GM10248 (cell line): ENCODE measurements around the gene RASD2.

ENCODE experiments used
- CTCF ChIA-PET: fragments of 300-600 bp; sonication (Branson Sonifier 250); formaldehyde crosslinking; extraction: SDS; loops from one replicate; lab custom pipeline; 2021; ENCODE audit warnings: antibody characterized with exemption; lab: Yijun Ruan, JAX
- POLR2A ChIA-PET: fragments of 350-650 bp; sonication (Branson Sonifier 250); formaldehyde crosslinking; extraction: SDS; loops from one replicate; lab custom pipeline; 2020; ENCODE audit warnings: antibody characterized with exemption; lab: Yijun Ruan, JAX
- DNase-seq: peaks from one replicate; pipeline ENCODE4 v3.0.0; 2012; ENCODE audit errors: extremely low spot score
- TF ChIP-seq, protein P1 (sequence below): IDR thresholded peaks from 2 replicates; pipeline ENCODE4 v1.5.1; 2012; ENCODE audit warnings: mild to moderate bottlenecking, low read depth; ENCODE audit errors: extremely low read depth, missing control alignments, control extremely low read depth

The RASD2 gene

DNA sequence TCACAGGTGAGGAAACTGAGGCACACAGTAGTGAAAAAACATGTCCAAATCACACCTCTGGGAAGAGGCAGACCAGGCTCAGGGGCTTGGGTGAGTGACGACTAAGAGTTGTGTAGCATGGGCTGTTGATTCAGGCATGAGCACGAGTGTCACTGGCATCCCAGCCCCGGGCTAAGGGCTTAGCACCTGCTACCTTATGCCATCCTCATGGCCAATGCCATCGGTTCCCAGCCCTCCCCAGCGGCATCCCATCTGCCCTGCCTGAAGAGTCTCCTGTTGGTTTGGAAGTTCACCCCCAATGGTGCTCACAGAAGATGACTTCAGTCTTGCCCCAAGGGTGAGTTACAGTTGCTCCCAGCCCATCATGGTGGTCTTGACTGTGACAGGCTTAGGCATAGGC lies 54.1 kb downstream of the RASD2 start:
- POLR2A ChIA-PET = no interaction called here
- CTCF ChIA-PET = no interaction called here
- DNase-seq = no peak
- TF ChIP-seq, protein P1, sequence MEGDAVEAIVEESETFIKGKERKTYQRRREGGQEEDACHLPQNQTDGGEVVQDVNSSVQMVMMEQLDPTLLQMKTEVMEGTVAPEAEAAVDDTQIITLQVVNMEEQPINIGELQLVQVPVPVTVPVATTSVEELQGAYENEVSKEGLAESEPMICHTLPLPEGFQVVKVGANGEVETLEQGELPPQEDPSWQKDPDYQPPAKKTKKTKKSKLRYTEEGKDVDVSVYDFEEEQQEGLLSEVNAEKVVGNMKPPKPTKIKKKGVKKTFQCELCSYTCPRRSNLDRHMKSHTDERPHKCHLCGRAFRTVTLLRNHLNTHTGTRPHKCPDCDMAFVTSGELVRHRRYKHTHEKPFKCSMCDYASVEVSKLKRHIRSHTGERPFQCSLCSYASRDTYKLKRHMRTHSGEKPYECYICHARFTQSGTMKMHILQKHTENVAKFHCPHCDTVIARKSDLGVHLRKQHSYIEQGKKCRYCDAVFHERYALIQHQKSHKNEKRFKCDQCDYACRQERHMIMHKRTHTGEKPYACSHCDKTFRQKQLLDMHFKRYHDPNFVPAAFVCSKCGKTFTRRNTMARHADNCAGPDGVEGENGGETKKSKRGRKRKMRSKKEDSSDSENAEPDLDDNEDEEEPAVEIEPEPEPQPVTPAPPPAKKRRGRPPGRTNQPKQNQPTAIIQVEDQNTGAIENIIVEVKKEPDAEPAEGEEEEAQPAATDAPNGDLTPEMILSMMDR = no peak

DNA sequence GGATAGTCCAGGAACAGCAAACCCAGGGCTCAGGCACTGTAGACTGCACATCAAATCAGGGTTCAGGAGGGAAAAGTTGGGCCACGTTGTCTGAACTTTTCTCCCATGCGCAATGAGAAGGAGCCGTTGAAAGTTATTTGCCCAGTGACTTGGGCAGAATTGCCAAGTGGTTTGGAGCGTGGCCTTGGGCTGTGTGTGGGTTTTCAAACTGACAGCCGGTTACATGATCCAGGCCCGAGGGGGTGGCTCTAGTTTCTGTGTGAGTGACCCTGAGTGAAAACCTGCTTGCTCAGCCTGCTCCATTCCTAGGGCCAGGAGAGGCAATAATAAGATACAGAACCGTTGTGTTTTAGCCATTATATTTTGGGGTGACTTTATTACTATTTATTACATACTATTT lies 56.2 kb downstream of the RASD2 start:
- CTCF ChIA-PET = no interaction called here

DNA sequence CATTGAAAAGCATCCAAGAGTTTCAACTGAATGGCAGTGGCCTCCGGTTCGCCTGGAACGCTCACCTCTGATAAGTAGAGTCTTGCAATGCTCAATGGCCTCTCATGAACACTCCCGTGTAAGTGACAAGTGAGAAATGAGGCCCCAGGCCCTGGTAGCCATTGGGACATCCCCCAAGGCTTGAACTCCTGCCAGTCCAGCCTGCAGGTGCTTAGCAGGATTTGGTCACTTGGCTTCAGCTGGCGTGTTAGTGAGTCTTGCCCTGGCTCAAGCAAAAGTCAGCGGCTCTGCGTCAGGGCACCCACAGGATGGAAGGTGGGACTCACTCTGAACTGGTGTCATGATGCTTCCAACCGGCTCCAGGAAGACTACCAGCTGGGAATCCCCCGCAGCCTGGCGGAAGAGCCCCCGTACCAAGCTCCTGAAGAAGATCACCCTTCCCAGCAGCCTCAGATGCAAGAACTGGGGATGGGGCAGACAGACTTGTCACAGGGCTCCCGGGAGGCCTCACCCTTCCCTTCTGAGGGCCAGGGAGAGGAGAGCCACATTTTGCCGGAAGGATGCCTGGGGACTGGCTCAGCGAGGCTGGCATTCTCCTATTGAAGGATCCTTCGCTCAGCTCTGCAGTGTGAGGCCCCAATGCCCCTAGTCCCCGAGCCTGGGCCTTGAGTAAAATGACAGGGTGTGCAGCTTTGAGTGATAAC lies 57.2 kb downstream of the RASD2 start:
- no peak for DNase-seq
- TF ChIP-seq, protein P1 = no peak
- ChIA-PET POLR2A (no interaction called here), CTCF (no interaction called here)

More for the DNA sequence above, 56.2 kb downstream of the RASD2 start:
- no peak for DNase-seq
- POLR2A ChIA-PET = no interaction called here
- TF ChIP-seq, protein P1 = no peak

DNA sequence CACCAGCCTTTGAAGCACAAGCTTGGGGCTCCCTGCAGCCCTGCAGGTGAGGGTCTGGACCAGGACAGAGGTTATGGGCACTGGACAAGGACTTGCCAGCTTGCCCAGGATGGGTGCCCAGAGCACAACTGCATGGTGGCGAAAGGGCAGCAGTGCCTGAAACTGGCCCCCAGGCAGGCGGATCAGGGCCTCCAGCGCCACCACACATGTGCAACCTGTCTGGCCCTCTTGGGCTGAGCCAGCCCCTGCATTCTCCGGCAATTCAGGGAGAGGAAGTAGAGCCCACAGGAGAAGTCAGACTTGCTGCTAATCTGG lies 57.7 kb downstream of the RASD2 start:
- ChIA-PET CTCF (no interaction called here), POLR2A (no interaction called here)
- no peak for DNase-seq
- TF ChIP-seq, protein P1 = no peak

DNA sequence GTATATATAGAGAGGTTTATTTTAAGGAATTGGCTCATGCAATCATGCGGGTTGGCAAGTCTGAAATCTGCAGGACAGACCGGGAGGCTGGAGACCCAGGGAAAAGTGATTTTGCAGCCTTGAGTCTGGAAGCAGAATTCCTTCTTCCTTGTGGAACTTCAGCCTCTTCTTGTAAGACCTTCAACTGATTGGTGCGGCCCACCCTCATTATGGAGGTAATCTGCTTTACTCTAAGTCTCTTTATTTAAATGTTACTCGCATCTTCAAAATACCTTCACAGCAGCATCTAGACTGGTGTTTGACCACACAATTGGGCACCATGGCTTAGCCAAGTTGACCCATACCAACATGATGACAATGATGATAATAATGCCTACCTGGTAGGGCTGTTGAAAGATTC lies 58.7 kb downstream of the RASD2 start:
- CTCF ChIA-PET = interaction anchor here (1.2 kb wide), 1 partner anchor 17 kb away, joined by 3 read pairs; no protein-coding TSS in a partner anchor
- no peak for DNase-seq
- POLR2A ChIA-PET = no interaction called here
- TF ChIP-seq, protein P1 = no peak

DNA sequence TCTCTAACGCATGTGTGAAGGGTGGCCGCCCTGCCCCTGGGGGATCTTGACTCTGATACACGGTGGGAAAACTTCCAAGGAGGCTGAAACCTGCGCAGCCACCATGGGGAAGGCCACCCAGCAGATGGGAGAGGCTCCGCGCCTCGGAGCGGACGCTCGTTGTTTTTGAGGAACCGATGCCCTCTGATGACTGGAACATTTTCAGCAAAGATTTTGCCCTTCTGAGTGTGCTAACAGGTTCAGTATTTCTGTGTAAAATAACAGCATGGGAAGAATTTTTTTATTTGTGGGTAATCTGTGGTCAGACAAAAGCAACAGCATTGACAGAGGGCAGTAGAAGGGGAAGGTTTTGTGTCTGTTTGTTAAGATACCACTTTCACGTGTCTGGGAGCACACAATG lies 59.8 kb downstream of the RASD2 start:
- TF ChIP-seq, protein P1 = no peak
- no peak for DNase-seq
- ChIA-PET POLR2A (no interaction called here), CTCF (interaction anchor here (1.2 kb wide), 1 partner anchor 18 kb away, joined by 3 read pairs; no protein-coding TSS in a partner anchor)
